Superior temporal gyrus (tissue), 1 donor: ENCODE data around the gene PCDHB13.
"Not testable (repeated sequence)": the region's sequence is repeated elsewhere in the genome, so short reads cannot be mapped to it uniquely, and the experiment has no call there.

Source experiments
- DNase-seq: peaks from one replicate; pipeline ENCODE4 v3.0.0-alpha.2; 2016; ENCODE audit errors: extremely low spot score

Gene PCDHB13

GRCh38 chr5:141201646-141202045 lies 12.1 kb upstream of the PCDHB13 start:
- not testable (repeated sequence) for DNase-seq

- peak; percentile 40 for DNase-seq
Measured at GRCh38 chr5:141208478-141208877, 5.2 kb upstream of the PCDHB13 start, which contains the start of gene PCDHB12. Gene PCDHB12 (plus strand): TSS chr5:141208719. CDS start chr5:141208908, 189 bp downstream.

GRCh38 chr5:141210281-141210680 lies 3.4 kb upstream of the PCDHB13 start:
- not testable (repeated sequence) for DNase-seq

- not testable (repeated sequence) for DNase-seq
Measured at GRCh38 chr5:141210849-141211248, 2.9 kb upstream of the PCDHB13 start.

- not testable (repeated sequence) for DNase-seq
Measured at GRCh38 chr5:141214583-141214982, 864 bp downstream of the PCDHB13 start.

GRCh38 chr5:141215504-141215903 lies 1.8 kb downstream of the PCDHB13 start:
- not testable (repeated sequence) for DNase-seq

GRCh38 chr5:141216035-141216434 lies 2.3 kb downstream of the PCDHB13 start:
- not testable (repeated sequence) for DNase-seq

GRCh38 chr5:141223112-141223783 lies 9.5 kb downstream of the PCDHB13 start, which contains the start of gene PCDHB14:
Gene PCDHB14 (plus strand): TSS chr5:141223343. CDS start chr5:141223506, 163 bp downstream.
- peak; percentile 38 for DNase-seq

GRCh38 chr5:141224844-141225243 lies 11.1 kb downstream of the PCDHB13 start:
- DNase-seq, result not testable (repeated sequence)

- DNase-seq, result not testable (repeated sequence)
Measured at GRCh38 chr5:141225421-141225820, 11.7 kb downstream of the PCDHB13 start.

GRCh38 chr5:141234109-141234667 lies 20.5 kb downstream of the PCDHB13 start:
- DNase-seq, result no peak

GRCh38 chr5:141235922-141236321 lies 22.2 kb downstream of the PCDHB13 start:
- DNase-seq, result not testable (repeated sequence)

GRCh38 chr5:141236516-141237313 lies 23.0 kb downstream of the PCDHB13 start:
- no peak for DNase-seq

GRCh38 chr5:141241496-141241895 lies 27.8 kb downstream of the PCDHB13 start:
- DNase-seq, result no peak

- DNase-seq, result peak; percentile 63
Measured at GRCh38 chr5:141245250-141245717, 31.6 kb downstream of the PCDHB13 start, which contains the start of gene PCDHB15. Gene PCDHB15 (plus strand): TSS chr5:141245395. CDS start chr5:141245579, 184 bp downstream.

- not testable (repeated sequence) for DNase-seq
Measured at GRCh38 chr5:141246971-141247370, 33.3 kb downstream of the PCDHB13 start.

GRCh38 chr5:141247434-141247833 lies 33.7 kb downstream of the PCDHB13 start:
- not testable (repeated sequence) for DNase-seq

- DNase-seq, result no peak
Measured at GRCh38 chr5:141250576-141250975, 36.9 kb downstream of the PCDHB13 start.

GRCh38 chr5:141258464-141258863 lies 44.7 kb downstream of the PCDHB13 start:
- no peak for DNase-seq

GRCh38 chr5:141258948-141259347 lies 45.2 kb downstream of the PCDHB13 start:
- DNase-seq, result no peak

GRCh38 chr5:141260458-141261237 lies 46.9 kb downstream of the PCDHB13 start:
- no peak for DNase-seq
